HL-60 (cell line): ENCODE data around the gene CLCN5.

ENCODE experiments used
- DNase-seq, 2 experiments: peaks; one replicate each; pipeline ENCODE4 v3.0.0-alpha.2; 2010 to 2020; ENCODE audit warnings: low read depth in 1 of 2, low spot score in 1 of 2
- H3K27ac ChIP-seq: fragments of 250-450 bp; sonication (Bioruptor Pico); replicated peaks from 2 replicates; pipeline ENCODE4 v1.5.1; 2020; ENCODE audit warnings: mild to moderate bottlenecking, moderate library complexity
- H3K27me3 ChIP-seq: fragments of 250-450 bp; sonication (Bioruptor Pico); 2 replicates; pipeline ENCODE4 v1.5.1; 2021; ENCODE audit warnings: mild to moderate bottlenecking, moderate library complexity; ENCODE audit not compliant: insufficient read depth, poor library complexity, severe bottlenecking
- H3K4me3 ChIP-seq: replicated peaks from 2 replicates; pipeline ENCODE4 v1.5.1; 2011; ENCODE audit warnings: mild to moderate bottlenecking, control low read depth, low read length; ENCODE audit not compliant: insufficient read depth
- GABPA ChIP-seq: IDR thresholded peaks from 2 replicates; pipeline ENCODE4 v1.6.1; 2012; ENCODE audit warnings: low read depth
- POLR2AphosphoS5 ChIP-seq: IDR thresholded peaks from 2 replicates; pipeline ENCODE4 v1.6.1; 2012; ENCODE audit warnings: low read depth
- SPI1 ChIP-seq: IDR thresholded peaks from 2 replicates; pipeline ENCODE4 v1.6.1; 2012; ENCODE audit warnings: low read depth, mild to moderate bottlenecking, borderline replicate concordance
- TF ChIP-seq, protein P1 (sequence below): IDR thresholded peaks from one replicate; pipeline ENCODE4 v1.5.1; 2011; ENCODE audit warnings: low read length, control low read depth, inconsistent platforms; ENCODE audit not compliant: insufficient read depth
- TF ChIP-seq, protein P2 (sequence below): IDR thresholded peaks from 2 replicates; pipeline ENCODE4 v1.6.1; 2012; ENCODE audit warnings: low read depth; ENCODE audit not compliant: insufficient replicate concordance

CLCN5 gene

DNA sequence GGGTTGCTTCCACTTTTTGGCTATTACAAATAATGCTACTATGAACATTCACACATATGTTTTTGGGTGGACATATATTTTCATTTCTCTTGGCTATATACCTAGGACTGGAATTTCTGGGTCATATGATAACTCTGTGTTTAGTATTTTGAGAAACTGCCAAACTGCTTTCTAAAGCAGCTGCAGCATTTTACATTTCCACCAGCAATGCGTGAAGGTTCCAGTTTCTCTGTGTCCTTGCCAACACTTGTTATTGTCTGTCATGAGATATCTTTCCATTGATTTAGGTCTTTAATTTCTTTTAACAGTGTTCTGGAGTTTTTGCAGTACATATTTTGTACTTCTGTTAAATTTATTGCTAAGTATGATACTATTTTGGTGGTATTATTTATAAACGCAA lies 48.3 kb downstream of the CLCN5 start:
- Histone ChIP-seq H3K4me3 (no peak overlapping the region), H3K27me3 (no peaks in the 10 kb centered on the region), H3K27ac (no peak overlapping the region)
- no peak for DNase-seq
- no peak for TF ChIP-seq POLR2AphosphoS5
- TF ChIP-seq SPI1: no peak
- TF ChIP-seq, protein P1, sequence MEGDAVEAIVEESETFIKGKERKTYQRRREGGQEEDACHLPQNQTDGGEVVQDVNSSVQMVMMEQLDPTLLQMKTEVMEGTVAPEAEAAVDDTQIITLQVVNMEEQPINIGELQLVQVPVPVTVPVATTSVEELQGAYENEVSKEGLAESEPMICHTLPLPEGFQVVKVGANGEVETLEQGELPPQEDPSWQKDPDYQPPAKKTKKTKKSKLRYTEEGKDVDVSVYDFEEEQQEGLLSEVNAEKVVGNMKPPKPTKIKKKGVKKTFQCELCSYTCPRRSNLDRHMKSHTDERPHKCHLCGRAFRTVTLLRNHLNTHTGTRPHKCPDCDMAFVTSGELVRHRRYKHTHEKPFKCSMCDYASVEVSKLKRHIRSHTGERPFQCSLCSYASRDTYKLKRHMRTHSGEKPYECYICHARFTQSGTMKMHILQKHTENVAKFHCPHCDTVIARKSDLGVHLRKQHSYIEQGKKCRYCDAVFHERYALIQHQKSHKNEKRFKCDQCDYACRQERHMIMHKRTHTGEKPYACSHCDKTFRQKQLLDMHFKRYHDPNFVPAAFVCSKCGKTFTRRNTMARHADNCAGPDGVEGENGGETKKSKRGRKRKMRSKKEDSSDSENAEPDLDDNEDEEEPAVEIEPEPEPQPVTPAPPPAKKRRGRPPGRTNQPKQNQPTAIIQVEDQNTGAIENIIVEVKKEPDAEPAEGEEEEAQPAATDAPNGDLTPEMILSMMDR: no peak
- no peak for TF ChIP-seq GABPA
- TF ChIP-seq, protein P2, sequence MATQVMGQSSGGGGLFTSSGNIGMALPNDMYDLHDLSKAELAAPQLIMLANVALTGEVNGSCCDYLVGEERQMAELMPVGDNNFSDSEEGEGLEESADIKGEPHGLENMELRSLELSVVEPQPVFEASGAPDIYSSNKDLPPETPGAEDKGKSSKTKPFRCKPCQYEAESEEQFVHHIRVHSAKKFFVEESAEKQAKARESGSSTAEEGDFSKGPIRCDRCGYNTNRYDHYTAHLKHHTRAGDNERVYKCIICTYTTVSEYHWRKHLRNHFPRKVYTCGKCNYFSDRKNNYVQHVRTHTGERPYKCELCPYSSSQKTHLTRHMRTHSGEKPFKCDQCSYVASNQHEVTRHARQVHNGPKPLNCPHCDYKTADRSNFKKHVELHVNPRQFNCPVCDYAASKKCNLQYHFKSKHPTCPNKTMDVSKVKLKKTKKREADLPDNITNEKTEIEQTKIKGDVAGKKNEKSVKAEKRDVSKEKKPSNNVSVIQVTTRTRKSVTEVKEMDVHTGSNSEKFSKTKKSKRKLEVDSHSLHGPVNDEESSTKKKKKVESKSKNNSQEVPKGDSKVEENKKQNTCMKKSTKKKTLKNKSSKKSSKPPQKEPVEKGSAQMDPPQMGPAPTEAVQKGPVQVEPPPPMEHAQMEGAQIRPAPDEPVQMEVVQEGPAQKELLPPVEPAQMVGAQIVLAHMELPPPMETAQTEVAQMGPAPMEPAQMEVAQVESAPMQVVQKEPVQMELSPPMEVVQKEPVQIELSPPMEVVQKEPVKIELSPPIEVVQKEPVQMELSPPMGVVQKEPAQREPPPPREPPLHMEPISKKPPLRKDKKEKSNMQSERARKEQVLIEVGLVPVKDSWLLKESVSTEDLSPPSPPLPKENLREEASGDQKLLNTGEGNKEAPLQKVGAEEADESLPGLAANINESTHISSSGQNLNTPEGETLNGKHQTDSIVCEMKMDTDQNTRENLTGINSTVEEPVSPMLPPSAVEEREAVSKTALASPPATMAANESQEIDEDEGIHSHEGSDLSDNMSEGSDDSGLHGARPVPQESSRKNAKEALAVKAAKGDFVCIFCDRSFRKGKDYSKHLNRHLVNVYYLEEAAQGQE: no peak

DNA sequence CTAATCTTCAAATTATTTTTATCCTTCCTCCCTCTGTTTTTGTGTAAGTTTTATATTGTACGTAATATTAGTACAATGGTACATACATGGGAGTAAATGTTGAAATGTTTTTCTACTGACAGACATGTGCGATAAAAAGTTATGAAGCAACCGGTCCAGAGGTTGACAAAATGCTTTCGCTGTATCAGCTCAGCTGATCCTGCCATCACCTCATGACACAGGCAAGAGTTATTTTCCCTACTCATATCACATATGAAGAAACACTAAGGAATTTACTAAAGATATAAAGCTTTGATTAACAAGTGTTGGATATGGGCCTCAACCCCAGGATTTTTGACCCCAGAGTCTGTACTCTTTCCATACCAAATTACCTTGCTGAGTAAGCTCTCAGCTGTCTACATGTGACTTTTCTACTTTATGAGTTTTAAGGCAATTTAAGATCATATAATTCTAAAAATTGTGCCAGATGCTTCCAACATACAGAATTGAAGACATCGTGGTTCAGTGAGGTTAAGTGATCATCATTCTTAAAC lies 50.0 kb downstream of the CLCN5 start:
- H3K4me3 ChIP-seq: no peak overlapping the region
- no peaks in the 10 kb centered on the region for H3K27me3 ChIP-seq
- H3K27ac ChIP-seq: no peak overlapping the region
- no peak for DNase-seq
- no peak for TF ChIP-seq GABPA
- TF ChIP-seq, protein P2: no peak
- no peak for TF ChIP-seq POLR2AphosphoS5
- TF ChIP-seq SPI1: no peak
- TF ChIP-seq, protein P1: no peak

DNA sequence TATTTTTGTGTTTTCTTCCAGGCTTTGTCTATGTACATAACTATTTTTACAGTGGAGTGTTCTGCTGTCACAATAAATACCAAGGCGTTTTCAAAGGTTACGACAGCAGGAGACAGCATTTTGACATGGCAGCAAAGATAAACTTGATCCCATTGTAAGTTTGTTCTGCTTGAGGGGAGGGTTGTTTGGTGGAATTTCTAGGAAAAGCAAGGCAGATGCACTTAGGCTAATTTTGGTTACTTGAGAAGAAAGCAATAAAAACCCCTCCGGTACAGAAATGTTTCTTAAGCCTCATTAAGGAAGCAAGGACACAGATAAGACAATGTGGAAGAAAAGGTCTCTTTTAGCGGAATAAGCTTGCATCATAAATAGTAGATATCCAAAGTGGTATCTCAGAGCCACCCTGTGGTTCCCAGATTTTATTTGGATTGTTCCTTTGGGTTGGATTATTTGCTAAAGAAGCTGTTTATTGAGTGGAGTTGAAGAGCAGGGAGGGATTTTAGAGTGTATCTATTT lies 54.3 kb downstream of the CLCN5 start:
- Histone ChIP-seq H3K27ac (no peak overlapping the region), H3K27me3 (no peaks in the 10 kb centered on the region), H3K4me3 (no peak overlapping the region)
- DNase-seq: no peak
- no peak for TF ChIP-seq SPI1
- TF ChIP-seq POLR2AphosphoS5: no peak
- no peak for TF ChIP-seq GABPA
- TF ChIP-seq, protein P1: no peak
- TF ChIP-seq, protein P2: no peak
